BE2C (cell line): ENCODE results near the gene FGF11.

Source experiments
- DNase-seq: peaks from one replicate; pipeline ENCODE4 v3.0.0-alpha.2; 2020
- H3K27me3 ChIP-seq: fragments of 250-450 bp; sonication (Bioruptor Pico); 2 replicates; pipeline ENCODE4 v1.5.1; 2020; ENCODE audit warnings: mild to moderate bottlenecking
- H3K36me3 ChIP-seq: fragments of 250-450 bp; sonication (Bioruptor Pico); 2 replicates; pipeline ENCODE4 v1.5.1; 2020; ENCODE audit warnings: mild to moderate bottlenecking
- H3K4me1 ChIP-seq: fragments of 250-450 bp; sonication (Bioruptor Pico); 2 replicates; pipeline ENCODE4 v1.5.1; 2020
- H3K4me3 ChIP-seq: 2 replicates; pipeline ENCODE4 v1.5.1; 2011; ENCODE audit warnings: low read depth, low read length
- H3K9me3 ChIP-seq: fragments of 250-450 bp; sonication (Bioruptor Pico); 2 replicates; pipeline ENCODE4 v1.5.1; 2020
- CTCF ChIP-seq: IDR thresholded peaks from 2 replicates; pipeline ENCODE4 v1.5.1; 2012; ENCODE audit warnings: mild to moderate bottlenecking, low read depth, low read length

FGF11 gene

GRCh38 chr17:7426896-7427489, 12.3 kb upstream of the FGF11 start:
- H3K9me3 ChIP-seq: no peaks in the 10 kb centered on the region
- no peaks in the 10 kb centered on the region for H3K27me3 ChIP-seq
- H3K4me3 ChIP-seq: no peak overlapping the region
- no peak for DNase-seq
- H3K36me3 ChIP-seq: no peaks in the 10 kb centered on the region
- no peak for TF ChIP-seq CTCF
- H3K4me1 ChIP-seq: no peaks in the 10 kb centered on the region

GRCh38 chr17:7427549-7427948, 11.8 kb upstream of the FGF11 start:
- TF ChIP-seq CTCF: no peak
- H3K4me3 ChIP-seq: no peak overlapping the region
- H3K36me3 ChIP-seq: no peaks in the 10 kb centered on the region
- no peaks in the 10 kb centered on the region for H3K4me1 ChIP-seq
- DNase-seq: no peak
- no peaks in the 10 kb centered on the region for H3K27me3 ChIP-seq
- H3K9me3 ChIP-seq: no peaks in the 10 kb centered on the region

- Histone ChIP-seq H3K4me1 (no peaks in the 10 kb centered on the region), H3K9me3 (no peaks in the 10 kb centered on the region), H3K27me3 (no peaks in the 10 kb centered on the region), H3K4me3 (no peak within 1 kb of the TSS), H3K36me3 (no peaks in the 10 kb centered on the region)
- no peak for TF ChIP-seq CTCF
- no peak for DNase-seq
Observed at GRCh38 chr17:7428557-7428956, 10.8 kb upstream of the FGF11 start, which contains the start of gene SPEM3. SPEM3 (plus strand) TSS chr17:7428857; CDS start chr17:7428903, 46 bp downstream.

GRCh38 chr17:7429722-7430121, 9.6 kb upstream of the FGF11 start:
- DNase-seq: no peak
- H3K9me3 ChIP-seq: no peaks in the 10 kb centered on the region
- H3K4me3 ChIP-seq: no peak overlapping the region
- TF ChIP-seq CTCF: no peak
- H3K4me1 ChIP-seq: no peaks in the 10 kb centered on the region
- H3K36me3 ChIP-seq: no peaks in the 10 kb centered on the region
- H3K27me3 ChIP-seq: no peaks in the 10 kb centered on the region

- no peaks in the 10 kb centered on the region for H3K36me3 ChIP-seq
- no peak for DNase-seq
- no peak for TF ChIP-seq CTCF
- no peak overlapping the region for H3K4me3 ChIP-seq
- H3K27me3 ChIP-seq: no peaks in the 10 kb centered on the region
- H3K4me1 ChIP-seq: no peaks in the 10 kb centered on the region
- no peaks in the 10 kb centered on the region for H3K9me3 ChIP-seq
Observed at GRCh38 chr17:7431231-7431630, 8.1 kb upstream of the FGF11 start.

- H3K4me1 ChIP-seq: no peaks in the 10 kb centered on the region
- DNase-seq: no peak
- no peaks in the 10 kb centered on the region for H3K27me3 ChIP-seq
- no peak overlapping the region for H3K4me3 ChIP-seq
- no peaks in the 10 kb centered on the region for H3K9me3 ChIP-seq
- no peaks in the 10 kb centered on the region for H3K36me3 ChIP-seq
- no peak for TF ChIP-seq CTCF
Observed at GRCh38 chr17:7432296-7432695, 7.0 kb upstream of the FGF11 start.
